OCI-LY7 (cell line): Measurements from ENCODE around the gene CTCF. TPM values are rescaled to one million over a fixed set of nuclear protein-coding genes. Genes with fewer than 3 reads are reported as not detected.

Experiments used
- BruUV-seq: library from RNA; stranded (reverse); fragments of 400-500 nt; replicated peaks from 2 replicates; lab custom pipeline; 2021; lab: Mats Ljungman, UMichigan
- CTCF ChIA-PET: fragments of 300-600 bp; sonication (Branson Sonifier 250); formaldehyde crosslinking; loops from one replicate; lab custom pipeline; 2022; ENCODE audit warnings: antibody characterized with exemption; ENCODE audit not compliant: unreplicated experiment; lab: Charles Lee
- POLR2A ChIA-PET: fragments of 300-600 bp; sonication (Branson Sonifier 250); formaldehyde crosslinking; loops from one replicate; lab custom pipeline; 2022; ENCODE audit warnings: antibody characterized with exemption; lab: Charles Lee
- DNase-seq: peaks from one replicate; pipeline ENCODE4 v3.0.0-alpha.2; 2015; ENCODE audit warnings: low spot score
- H2AFZ ChIP-seq: fragments of 200-600 bp; sonication (generic), shearing (Covaris generic); 2 replicates; pipeline ENCODE4 v1.6.1; 2014; ENCODE audit warnings: mild to moderate bottlenecking, antibody characterized with exemption, low read length, moderate library complexity
- H3K27ac ChIP-seq: fragments of 200-600 bp; sonication (generic); 2 replicates; pipeline ENCODE4 v1.5.1; 2014; ENCODE audit warnings: mixed run types, low read depth, mild to moderate bottlenecking, moderate library complexity, low read length, inconsistent platforms; ENCODE audit not compliant: poor library complexity, severe bottlenecking
- H3K36me3 ChIP-seq: fragments of 200-600 bp; sonication (generic); 2 replicates; pipeline ENCODE4 v1.6.1; 2014; ENCODE audit warnings: mild to moderate bottlenecking, antibody characterized with exemption, low read length, moderate library complexity, mixed read lengths; ENCODE audit not compliant: insufficient read depth
- H3K4me1 ChIP-seq: fragments of 200-600 bp; sonication (generic); 2 replicates; pipeline ENCODE4 v1.5.1; 2014; ENCODE audit warnings: mild to moderate bottlenecking, low read length; ENCODE audit not compliant: insufficient read depth, poor library complexity, severe bottlenecking
- H3K4me2 ChIP-seq: fragments of 200-600 bp; sonication (generic); 2 replicates; pipeline ENCODE4 v1.6.1; 2014; ENCODE audit warnings: mild to moderate bottlenecking, low read length
- H3K4me3 ChIP-seq: fragments of 200-600 bp; sonication (generic); 2 replicates; pipeline ENCODE4 v1.5.1; 2014; ENCODE audit warnings: mild to moderate bottlenecking, low read depth, low read length; ENCODE audit not compliant: poor library complexity, severe bottlenecking
- H3K79me2 ChIP-seq: fragments of 200-600 bp; sonication (generic); 2 replicates; pipeline ENCODE4 v1.6.1; 2016; ENCODE audit warnings: low read depth, mild to moderate bottlenecking, low read length, moderate library complexity, mixed read lengths; ENCODE audit not compliant: insufficient read depth
- H3K9me2 ChIP-seq: fragments of 200-600 bp; sonication (generic); 2 replicates; pipeline ENCODE4 v1.6.1; 2016; ENCODE audit warnings: mild to moderate bottlenecking, low read length, mixed read lengths; ENCODE audit not compliant: insufficient read depth
- H3K9me3 ChIP-seq: fragments of 200-600 bp; sonication (generic); 2 replicates; pipeline ENCODE4 v1.6.1; 2014; ENCODE audit warnings: mild to moderate bottlenecking, mixed run types, low read length, mixed read lengths
- H4K20me1 ChIP-seq: fragments of 200-600 bp; sonication (generic); 2 replicates; pipeline ENCODE4 v1.6.1; 2014; ENCODE audit warnings: mild to moderate bottlenecking, antibody characterized with exemption, low read length, moderate library complexity, mixed read lengths; ENCODE audit not compliant: insufficient read depth
- CTCF ChIP-seq: fragments of 200-600 bp; sonication (generic); conservative IDR thresholded peaks from 2 replicates; pipeline ENCODE4 v1.5.1; 2014; ENCODE audit warnings: mild to moderate bottlenecking, antibody characterized with exemption, low read length, moderate library complexity, mixed read lengths
- EZH2phosphoT487 ChIP-seq: fragments of 200-600 bp; sonication (generic); IDR thresholded peaks from 2 replicates; pipeline ENCODE4 v1.6.1; 2018; ENCODE audit warnings: low read depth, borderline replicate concordance, mild to moderate bottlenecking, mixed run types, antibody characterized with exemption, low read length, moderate library complexity, mixed read lengths
- intact Hi-C: fragments of 100-400 bp; cut with micrococcal nuclease; formaldehyde crosslinking; loops from one replicate; pipeline ENCODE4 v1.10.0; 2022; ENCODE audit not compliant: unreplicated experiment
- total RNA-seq, 2 experiments: library from RNA; depleted of rRNA in 1 of 2; stranded (reverse); fragments of >200 nt in 1 of 2; shearing (Covaris generic) in 1 of 2; gene quantifications; 2 replicates each; pipeline ENCODE4 v1.2.3, GENCODE V29; 2014 to 2022

Gene CTCF
- total RNA-seq, 2 experiments from 2014 or later: 70.6 to 83.5 TPM

- H3K4me3 ChIP-seq: no peak overlapping the region
- no peaks in the 10 kb centered on the region for H3K36me3 ChIP-seq
- H2AFZ ChIP-seq: no peak overlapping the region
- no TSS peak for BruUV-seq
- no peaks in the 10 kb centered on the region for H4K20me1 ChIP-seq
- ChIA-PET POLR2A (no interaction called here), CTCF (no interaction called here)
- no peaks in the 10 kb centered on the region for H3K9me2 ChIP-seq
- no peak overlapping the region for H3K4me2 ChIP-seq
- H3K4me1 ChIP-seq: no peaks in the 10 kb centered on the region
- no peak overlapping the region for H3K27ac ChIP-seq
- no peaks in the 10 kb centered on the region for H3K79me2 ChIP-seq
- TF ChIP-seq CTCF (no peak), EZH2phosphoT487 (no peak)
- H3K9me3 ChIP-seq: no peaks in the 10 kb centered on the region
- no peak for DNase-seq
- intact Hi-C loops: loop anchor here (10.0 kb wide), 1 partner anchor 370 kb away; no protein-coding TSS in a partner anchor
Observed at GRCh38 chr16:67674851-67675578, 112.7 kb downstream of the CTCF start.

GRCh38 chr16:67675579-67675935 lies 113.2 kb downstream of the CTCF start:
- ChIA-PET POLR2A (no interaction called here), CTCF (no interaction called here)
- Histone ChIP-seq H2AFZ (no peak overlapping the region), H3K27ac (no peak overlapping the region), H3K9me2 (no peaks in the 10 kb centered on the region), H3K9me3 (no peaks in the 10 kb centered on the region), H3K36me3 (no peaks in the 10 kb centered on the region), H4K20me1 (no peaks in the 10 kb centered on the region), H3K79me2 (no peaks in the 10 kb centered on the region), H3K4me2 (no peak overlapping the region), H3K4me1 (no peaks in the 10 kb centered on the region), H3K4me3 (no peak overlapping the region)
- no peak for TF ChIP-seq EZH2phosphoT487
- TF ChIP-seq CTCF: no peak
- no TSS peak for BruUV-seq
- intact Hi-C loops: loop anchor here (10.0 kb wide), 1 partner anchor 369 kb away; no protein-coding TSS in a partner anchor
- no peak for DNase-seq

- no peaks in the 10 kb centered on the region for H4K20me1 ChIP-seq
- no peak overlapping the region for H2AFZ ChIP-seq
- H3K27ac ChIP-seq: no peak overlapping the region
- no peaks in the 10 kb centered on the region for H3K79me2 ChIP-seq
- no TSS peak for BruUV-seq
- no peaks in the 10 kb centered on the region for H3K9me2 ChIP-seq
- TF ChIP-seq CTCF (no peak), EZH2phosphoT487 (no peak)
- DNase-seq: no peak
- H3K4me2 ChIP-seq: no peak overlapping the region
- intact Hi-C loops: loop anchor here (10.0 kb wide), 1 partner anchor 369 kb away; no protein-coding TSS in a partner anchor
- H3K36me3 ChIP-seq: no peaks in the 10 kb centered on the region
- no peaks in the 10 kb centered on the region for H3K9me3 ChIP-seq
- H3K4me1 ChIP-seq: no peaks in the 10 kb centered on the region
- H3K4me3 ChIP-seq: no peak overlapping the region
- ChIA-PET POLR2A (interaction anchor here (1.2 kb wide), 1 partner anchor 17 kb away, joined by 3 read pairs; no protein-coding TSS in a partner anchor), CTCF (no interaction called here)
Observed at GRCh38 chr16:67675999-67676398, 113.7 kb downstream of the CTCF start.
